SK-N-SH treated with all-trans-retinoic acid at 6 μM for 48 hours (cell line): ENCODE results near the gene HCN2.

Experiments used
- CREB5 ChIP-seq: fragments of 250-450 bp; sonication (Bioruptor Pico); IDR thresholded peaks from 2 replicates; pipeline ENCODE4 v1.5.1; 2020; ENCODE audit warnings: low read depth, mild to moderate bottlenecking, moderate library complexity
- CSDC2 ChIP-seq: fragments of 250-450 bp; sonication (Bioruptor Pico); IDR thresholded peaks from 2 replicates; pipeline ENCODE4 v1.5.0; 2020; ENCODE audit warnings: mild to moderate bottlenecking, moderate library complexity
- GLIS3 ChIP-seq: fragments of 250-450 bp; sonication (Bioruptor Pico); IDR thresholded peaks from 2 replicates; pipeline ENCODE4 v1.5.0; 2020; ENCODE audit warnings: mild to moderate bottlenecking, moderate library complexity
- ISL1 ChIP-seq: fragments of 250-450 bp; sonication (Bioruptor Pico); IDR thresholded peaks from 2 replicates; pipeline ENCODE4 v2.1.2; 2022; ENCODE audit warnings: mild to moderate bottlenecking, moderate library complexity
- RARB ChIP-seq: fragments of 250-450 bp; sonication (Bioruptor Pico); IDR thresholded peaks from 2 replicates; pipeline ENCODE4 v1.8.0; 2021; ENCODE audit warnings: mild to moderate bottlenecking, moderate library complexity
- SNAI2 ChIP-seq: fragments of 250-450 bp; sonication (Bioruptor Pico); IDR thresholded peaks from 2 replicates; pipeline ENCODE4 v1.5.0; 2020; ENCODE audit warnings: mild to moderate bottlenecking, moderate library complexity
- ZC3H10 ChIP-seq: fragments of 250-450 bp; sonication (Bioruptor Pico); IDR thresholded peaks from 2 replicates; pipeline ENCODE4 v1.5.1; 2021; ENCODE audit warnings: mild to moderate bottlenecking, moderate library complexity
- ZFP30 ChIP-seq: fragments of 450-650 bp; formaldehyde crosslinking; IDR thresholded peaks from 2 replicates; pipeline ENCODE4 v1.5.0; 2022; ENCODE audit warnings: mild to moderate bottlenecking, moderate library complexity
- ZNF565 ChIP-seq: fragments of 450-650 bp; formaldehyde crosslinking; conservative IDR thresholded peaks from 2 replicates; pipeline ENCODE4 v1.5.0; 2020; ENCODE audit warnings: low read depth, mild to moderate bottlenecking, moderate library complexity
- ZNF8 ChIP-seq: fragments of 450-650 bp; formaldehyde crosslinking; IDR thresholded peaks from 2 replicates; pipeline ENCODE4 v1.5.0; 2020; ENCODE audit warnings: mild to moderate bottlenecking, moderate library complexity
- TF ChIP-seq, protein P1 (sequence below): fragments of 250-450 bp; sonication (Bioruptor Pico); IDR thresholded peaks from 2 replicates; pipeline ENCODE4 v1.8.0; 2020; ENCODE audit warnings: mild to moderate bottlenecking, moderate library complexity, borderline replicate concordance

- TF ChIP-seq ZC3H10 (CRISPR knock-in tag) = no peak
- TF ChIP-seq, protein P1, sequence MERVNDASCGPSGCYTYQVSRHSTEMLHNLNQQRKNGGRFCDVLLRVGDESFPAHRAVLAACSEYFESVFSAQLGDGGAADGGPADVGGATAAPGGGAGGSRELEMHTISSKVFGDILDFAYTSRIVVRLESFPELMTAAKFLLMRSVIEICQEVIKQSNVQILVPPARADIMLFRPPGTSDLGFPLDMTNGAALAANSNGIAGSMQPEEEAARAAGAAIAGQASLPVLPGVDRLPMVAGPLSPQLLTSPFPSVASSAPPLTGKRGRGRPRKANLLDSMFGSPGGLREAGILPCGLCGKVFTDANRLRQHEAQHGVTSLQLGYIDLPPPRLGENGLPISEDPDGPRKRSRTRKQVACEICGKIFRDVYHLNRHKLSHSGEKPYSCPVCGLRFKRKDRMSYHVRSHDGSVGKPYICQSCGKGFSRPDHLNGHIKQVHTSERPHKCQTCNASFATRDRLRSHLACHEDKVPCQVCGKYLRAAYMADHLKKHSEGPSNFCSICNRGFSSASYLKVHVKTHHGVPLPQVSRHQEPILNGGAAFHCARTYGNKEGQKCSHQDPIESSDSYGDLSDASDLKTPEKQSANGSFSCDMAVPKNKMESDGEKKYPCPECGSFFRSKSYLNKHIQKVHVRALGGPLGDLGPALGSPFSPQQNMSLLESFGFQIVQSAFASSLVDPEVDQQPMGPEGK (CRISPR knock-in tag) = no peak
- no peak for TF ChIP-seq ZNF8 (CRISPR knock-in tag)
- TF ChIP-seq CREB5 (CRISPR knock-in tag) = no peak
- TF ChIP-seq SNAI2 (CRISPR knock-in tag) = no peak
- no peak for TF ChIP-seq ZNF565 (CRISPR knock-in tag)
- TF ChIP-seq CSDC2 = no peak
- TF ChIP-seq ISL1 (CRISPR knock-in tag) = no peak
- TF ChIP-seq GLIS3 (CRISPR knock-in tag) = no peak
- TF ChIP-seq ZFP30 (CRISPR knock-in tag) = no peak
- no peak for TF ChIP-seq RARB (CRISPR knock-in tag)
Measured at GRCh38 chr19:556611-557382, 32.9 kb upstream of the HCN2 start.
